Aorta (tissue), 5 donors: ENCODE data around the gene NINJ1. TPM values are rescaled to one million over a fixed set of nuclear protein-coding genes. Genes with fewer than 3 reads are reported as not detected.

ENCODE experiments used
- ATAC-seq: fragments of 200-7000 bp; cut with Tn5 transposase; one replicate; pipeline ENCODE4 v1.9.1; 2022; ENCODE audit warnings: moderate library complexity; ENCODE audit not compliant: low FRiP score
- DNase-seq, 2 donors: peaks; one replicate each; pipeline ENCODE4 v3.0.0-alpha.2; 2020
- H3K27ac ChIP-seq, 2 donors: one replicate each; pipeline ENCODE4 v1.5.1; 2013; ENCODE audit warnings: low read length in 2 of 2, mild to moderate bottlenecking in 2 of 2, moderate library complexity in 2 of 2, control low read depth in 1 of 2, inconsistent platforms in 1 of 2, low read depth in 1 of 2
- H3K27me3 ChIP-seq, 2 donors: one replicate each; pipeline ENCODE4 v1.6.1; 2013; ENCODE audit warnings: control low read depth in 1 of 2, low read length in 1 of 2, mild to moderate bottlenecking in 1 of 2, moderate library complexity in 1 of 2; ENCODE audit not compliant: insufficient read depth in 2 of 2, control insufficient read depth in 1 of 2
- H3K36me3 ChIP-seq, 2 donors: one replicate each; pipeline ENCODE4 v1.6.1; 2013; ENCODE audit warnings: control low read depth in 1 of 2, low read length in 1 of 2, mild to moderate bottlenecking in 1 of 2; ENCODE audit not compliant: insufficient read depth in 2 of 2, control insufficient read depth in 1 of 2
- H3K4me1 ChIP-seq, 2 donors: one replicate each; pipeline ENCODE4 v1.6.1; 2013; ENCODE audit warnings: low read length in 2 of 2, control low read depth in 1 of 2, mild to moderate bottlenecking in 1 of 2, moderate library complexity in 1 of 2; ENCODE audit not compliant: insufficient read depth in 2 of 2, control insufficient read depth in 1 of 2
- H3K4me3 ChIP-seq, 2 donors: one replicate each; pipeline ENCODE4 v1.5.1; 2013; ENCODE audit warnings: low read length in 2 of 2, control low read depth in 1 of 2, mild to moderate bottlenecking in 1 of 2
- H3K9me3 ChIP-seq: one replicate; pipeline ENCODE4 v1.6.1; 2013; ENCODE audit warnings: mild to moderate bottlenecking, low read length; ENCODE audit not compliant: control insufficient read depth
- WGBS, 2 donors: extraction: QIAGEN DNeasy Blood & Tissue Kit; methylation state at CpG; one replicate each; pipeline ENCODE4 v1.1.7; 2013; 5-methylcytosine and 5-hydroxymethylcytosine counted together
- intact Hi-C, 2 donors: fragments of 100-400 bp; cut with DNase I; formaldehyde crosslinking; loops; one replicate each; pipeline versions ENCODE4 v1.14.2 to v1.15.0; 2022
- polyA plus RNA-seq, 2 donors: library from polyadenylated mRNA; stranded (reverse); fragments of 200-250 nt; gene quantifications; one replicate each; pipeline ENCODE4 v1.2.3, GENCODE V29; 2013
- total RNA-seq, 2 donors: library from RNA; stranded (reverse); fragmentation: NEBNext Ultra II Directional; extraction: Animal tissue kit (Norgen Biotek cat#: 25700); gene quantifications; one replicate each; pipeline ENCODE4 v1.2.1, GENCODE V29; 2021
- donor health status: healthy with polysubstance abuse.
- donor health status: Bipolar disorder and iron deficiency.
- donor health status: DM: no; HTN: no; CAD: no.
- donor health status: DM: no; HTN: no; CAD: no.
- donor health status: DM: yes; HTN: yes; CAD: no.

NINJ1 gene
- total and polyA plus RNA-seq, 4 donors, result 46.7 to 113 (median 73.5) TPM

DNA sequence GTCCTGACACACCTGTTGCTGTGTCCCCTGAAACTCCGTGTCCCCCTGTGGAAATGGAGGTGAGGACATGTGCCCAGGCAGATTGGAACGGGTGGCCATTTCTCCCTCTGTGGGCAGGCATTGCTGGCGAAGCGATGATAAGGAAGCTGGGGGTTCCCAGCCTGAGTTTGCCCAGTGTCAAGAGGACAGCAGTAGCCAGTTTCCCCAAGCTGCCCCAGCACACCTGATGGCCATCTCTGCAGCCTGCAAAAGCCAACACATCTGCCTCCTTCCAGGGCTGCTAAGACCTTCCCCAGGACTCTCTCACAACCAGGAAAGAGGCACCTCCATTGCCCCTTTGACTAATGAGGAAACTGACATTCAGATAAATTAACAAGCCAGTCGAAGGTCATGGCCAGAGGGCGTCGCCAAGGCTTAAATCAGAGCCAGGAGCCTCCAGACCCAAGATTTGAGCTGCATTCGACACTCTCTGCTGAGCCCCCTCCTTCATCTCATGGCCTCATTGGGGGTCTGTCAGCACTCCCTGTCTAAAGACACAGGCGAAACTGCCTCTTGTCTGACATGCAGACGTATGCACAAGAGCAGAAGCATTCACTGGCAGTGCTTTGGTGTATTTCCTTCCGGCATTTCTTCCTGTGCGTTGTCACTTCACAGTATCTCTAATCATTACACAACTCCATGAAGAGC is 39.5 kb upstream of the NINJ1 start:
- Histone ChIP-seq H3K36me3 (no peaks in the 10 kb centered on the region), H3K4me3 (no peak overlapping the region), H3K4me1 (no peaks in the 10 kb centered on the region), H3K9me3 (no peaks in the 10 kb centered on the region), H3K27me3 (no peaks in the 10 kb centered on the region), H3K27ac (no peak overlapping the region)
- 87 to 88% methylated on average over 12 of the region's 12 CpGs for WGBS, 2 donors
- DNase-seq (no peak), ATAC-seq (no peak)
- intact Hi-C loops, result no loop called here

GRCh38 chr9:93172666-93173364 is 38.8 kb upstream of the NINJ1 start:
- intact Hi-C loops, result no loop called here
- H3K9me3 ChIP-seq, result no peaks in the 10 kb centered on the region
- WGBS, 2 donors, result 88% methylated on average over 20 of the region's 20 CpGs
- no peak overlapping the region for H3K4me3 ChIP-seq
- DNase-seq, result no peak
- H3K36me3 ChIP-seq, result no peaks in the 10 kb centered on the region
- H3K27me3 ChIP-seq, result no peaks in the 10 kb centered on the region
- no peak overlapping the region for H3K27ac ChIP-seq
- no peak for ATAC-seq
- no peaks in the 10 kb centered on the region for H3K4me1 ChIP-seq

DNA sequence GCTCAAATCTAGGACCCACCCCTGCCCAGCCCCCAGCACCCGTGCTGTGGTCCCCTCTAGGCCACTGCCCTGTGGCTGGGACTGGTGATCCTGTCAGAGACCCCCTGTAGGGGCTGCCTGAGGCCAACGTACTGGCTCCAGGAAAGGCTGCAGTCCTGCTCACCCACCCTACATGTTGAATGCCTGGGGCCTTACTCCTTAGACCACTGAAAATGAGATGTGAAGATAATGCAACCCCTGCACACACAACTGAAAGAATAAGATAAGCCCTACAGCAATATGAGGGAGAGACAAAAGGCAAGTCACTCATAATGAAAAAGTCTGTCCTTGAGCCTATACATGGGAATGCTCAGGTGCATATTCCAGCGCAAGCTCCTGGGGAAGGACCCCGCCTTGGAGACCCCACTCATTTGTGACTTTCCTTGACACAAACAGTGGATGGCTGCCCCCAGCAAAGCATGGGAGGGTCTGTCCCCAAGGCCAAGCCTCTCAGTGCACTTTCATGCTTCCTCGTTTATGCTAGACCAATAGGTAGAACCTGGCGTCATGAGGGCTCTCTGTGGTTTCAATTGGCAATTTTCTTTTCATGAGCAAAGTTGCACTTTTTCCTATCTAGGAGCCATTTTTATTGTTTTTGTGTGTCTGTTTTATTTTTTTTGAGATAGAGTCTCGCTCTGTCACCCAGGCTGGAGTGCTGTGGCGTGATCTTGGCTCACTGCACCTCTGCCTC is 37.4 kb upstream of the NINJ1 start:
- ATAC-seq, result no peak
- 94 to 96% methylated on average over 8 of the region's 8 CpGs for WGBS, 2 donors
- Histone ChIP-seq H3K27me3 (no peaks in the 10 kb centered on the region), H3K4me3 (no peak overlapping the region), H3K27ac (no peak overlapping the region), H3K36me3 (no peaks in the 10 kb centered on the region), H3K4me1 (no peaks in the 10 kb centered on the region), H3K9me3 (no peaks in the 10 kb centered on the region)
- intact Hi-C loops, result no loop called here
- no peak for DNase-seq

DNA sequence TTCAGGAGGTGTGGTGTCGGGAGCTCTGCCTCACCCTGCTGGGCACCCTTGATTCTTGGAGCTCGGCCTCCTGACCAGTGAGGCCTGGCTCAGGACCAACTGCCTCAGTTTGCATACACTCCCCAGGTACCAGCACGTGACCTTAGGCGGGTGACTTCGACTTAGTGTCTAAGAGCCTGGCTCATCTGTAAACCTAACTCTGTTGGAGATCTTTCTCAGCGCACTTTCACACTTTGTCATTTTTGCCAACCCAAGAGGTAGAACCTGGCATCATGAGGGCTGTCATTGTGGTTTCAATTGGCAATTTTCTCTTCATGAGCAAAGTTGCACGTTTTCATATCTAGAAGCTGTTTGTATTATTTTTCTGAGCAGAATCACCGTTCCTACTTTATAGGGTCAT is 36.5 kb upstream of the NINJ1 start:
- 91 to 92% methylated on average over 8 of the region's 8 CpGs for WGBS, 2 donors

GRCh38 chr9:93169444-93169843 is 35.4 kb upstream of the NINJ1 start:
- H3K27ac ChIP-seq, result no peak overlapping the region
- no peaks in the 10 kb centered on the region for H3K27me3 ChIP-seq
- DNase-seq (no peak), ATAC-seq (no peak)
- intact Hi-C loops, result loop anchor here (10.0 kb wide), 1 partner anchor 395 kb away; no protein-coding TSS in a partner anchor
- no peaks in the 10 kb centered on the region for H3K9me3 ChIP-seq
- WGBS, 2 donors, result 95 to 100% methylated on average over 1 of the region's 1 CpG
- H3K4me3 ChIP-seq, result no peak overlapping the region
- H3K36me3 ChIP-seq, result no peaks in the 10 kb centered on the region
- H3K4me1 ChIP-seq, result no peaks in the 10 kb centered on the region

More for the DNA sequence above, 36.5 kb upstream of the NINJ1 start:
- H3K9me3 ChIP-seq, result no peaks in the 10 kb centered on the region
- H3K4me3 ChIP-seq, result no peak overlapping the region
- DNase-seq, result no peak
- intact Hi-C loops, result no loop called here
- no peaks in the 10 kb centered on the region for H3K36me3 ChIP-seq
- no peaks in the 10 kb centered on the region for H3K4me1 ChIP-seq
- no peaks in the 10 kb centered on the region for H3K27me3 ChIP-seq
- no peak overlapping the region for H3K27ac ChIP-seq
- no peak for ATAC-seq

DNA sequence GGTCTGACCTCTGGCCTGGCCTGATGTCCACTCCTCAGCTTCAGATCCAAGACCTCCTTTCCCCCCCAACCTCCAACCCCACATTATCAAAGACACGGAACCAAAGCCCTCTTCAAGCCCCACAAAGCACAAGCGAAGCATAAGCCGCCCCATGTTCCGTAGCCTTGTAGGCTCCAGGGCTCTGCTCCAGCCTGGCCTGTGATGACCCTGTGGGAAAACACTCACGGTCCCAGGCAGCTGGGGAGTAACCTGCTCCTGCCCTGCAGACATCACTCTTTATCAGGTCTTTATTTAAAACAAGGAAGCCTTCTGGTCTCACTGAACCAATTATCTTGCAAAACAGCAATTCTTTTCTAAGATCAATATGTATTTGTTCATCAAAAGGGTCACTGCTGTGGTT is 34.5 kb upstream of the NINJ1 start:
- 54 to 55% methylated on average over 5 of the region's 5 CpGs for WGBS, 2 donors
- no peak for DNase-seq
- H3K27ac ChIP-seq, result no peak overlapping the region
- H3K4me3 ChIP-seq, result no peak overlapping the region
- ATAC-seq, result no peak
- no peaks in the 10 kb centered on the region for H3K4me1 ChIP-seq
- no peaks in the 10 kb centered on the region for H3K27me3 ChIP-seq
- intact Hi-C loops, result loop anchor here (10.0 kb wide), 1 partner anchor 396 kb away; no protein-coding TSS in a partner anchor
- no peaks in the 10 kb centered on the region for H3K9me3 ChIP-seq
- no peaks in the 10 kb centered on the region for H3K36me3 ChIP-seq

- no peak for ATAC-seq
- WGBS, 2 donors, result 81% methylated on average over 4 of the region's 4 CpGs
These were observed 33.8 kb upstream of the NINJ1 start for GRCh38 chr9:93167838-93168237.

DNA sequence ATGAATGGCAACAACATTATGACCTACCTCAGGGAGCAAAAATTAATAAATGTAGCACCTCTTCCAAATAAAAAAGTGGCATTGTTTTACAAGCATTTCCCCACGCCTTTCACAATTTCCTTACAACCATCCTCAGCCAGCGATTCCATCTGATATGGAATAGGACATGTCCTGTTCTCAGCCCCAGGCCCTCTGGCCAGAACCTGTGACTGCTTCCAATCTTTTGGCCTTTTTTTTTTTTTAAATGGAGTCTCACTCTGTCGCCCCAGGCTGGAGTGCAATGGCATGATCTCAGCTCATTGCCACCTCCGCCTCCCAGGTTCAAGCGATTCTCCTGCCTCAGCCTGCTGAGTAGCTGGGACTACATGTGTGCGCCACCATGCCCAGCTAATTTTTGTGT is 33.1 kb upstream of the NINJ1 start:
- no peak overlapping the region for H3K27ac ChIP-seq
- DNase-seq (no peak), ATAC-seq (no peak)
- WGBS, 2 donors, result 94 to 97% methylated on average over 6 of the region's 6 CpGs
- intact Hi-C loops, result loop anchor here (10.0 kb wide), 1 partner anchor 398 kb away; no protein-coding TSS in a partner anchor
- H3K9me3 ChIP-seq, result no peaks in the 10 kb centered on the region
- no peaks in the 10 kb centered on the region for H3K36me3 ChIP-seq
- no peaks in the 10 kb centered on the region for H3K27me3 ChIP-seq
- H3K4me3 ChIP-seq, result no peak overlapping the region
- H3K4me1 ChIP-seq, result no peaks in the 10 kb centered on the region

More at GRCh38 chr9:93167838-93168237, 33.8 kb upstream of the NINJ1 start:
- DNase-seq, result no peak
- no peaks in the 10 kb centered on the region for H3K4me1 ChIP-seq
- no peaks in the 10 kb centered on the region for H3K27me3 ChIP-seq
- no peak overlapping the region for H3K27ac ChIP-seq
- H3K9me3 ChIP-seq, result no peaks in the 10 kb centered on the region
- intact Hi-C loops, result loop anchor here (10.0 kb wide), 1 partner anchor 397 kb away; no protein-coding TSS in a partner anchor
- H3K36me3 ChIP-seq, result no peaks in the 10 kb centered on the region
- no peak overlapping the region for H3K4me3 ChIP-seq
